ENCODE data around the gene IDUA.
A peak's percentile ranks its signal among the peaks of the same experiment; 100 is the strongest.
"Not testable (repeated sequence)": the region's sequence is repeated elsewhere in the genome, so short reads cannot be mapped to it uniquely, and the experiment has no call there.

Gene IDUA

DNA sequence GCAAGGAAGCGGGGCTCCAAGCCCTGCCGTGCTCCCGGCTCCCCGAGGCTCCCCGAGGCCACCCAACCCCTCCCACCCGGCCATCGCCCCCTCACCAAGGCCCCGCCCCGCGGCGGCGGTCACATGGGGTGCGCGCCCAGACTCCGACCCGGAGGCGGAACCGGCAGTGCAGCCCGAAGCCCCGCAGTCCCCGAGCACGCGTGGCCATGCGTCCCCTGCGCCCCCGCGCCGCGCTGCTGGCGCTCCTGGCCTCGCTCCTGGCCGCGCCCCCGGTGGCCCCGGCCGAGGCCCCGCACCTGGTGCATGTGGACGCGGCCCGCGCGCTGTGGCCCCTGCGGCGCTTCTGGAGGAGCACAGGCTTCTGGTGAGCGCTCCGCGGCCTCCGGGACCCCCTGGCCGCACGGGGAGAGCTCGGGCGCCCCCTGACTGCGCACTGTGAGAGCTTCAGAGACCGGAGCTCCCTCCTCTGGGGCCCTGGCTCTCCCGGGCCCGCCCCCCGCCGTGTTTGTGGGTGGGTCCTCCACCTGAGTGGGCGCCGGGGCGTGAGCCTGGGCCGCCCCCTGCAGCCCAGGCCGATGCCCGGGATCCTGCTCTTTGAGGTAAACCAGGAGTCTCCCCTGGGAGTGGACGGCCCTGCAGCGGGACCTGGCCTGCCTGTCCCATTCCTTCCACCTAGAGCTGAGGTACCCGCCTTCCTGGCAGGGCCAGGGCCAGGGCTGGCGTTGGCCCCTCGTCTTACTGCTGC lies at the start of gene IDUA:
IDUA (plus strand) TSS at position 166 of the 745 bp plus-strand sequence; CDS start at position 207, 41 bp downstream.
- peak; percentile 51 for DNase-seq

GRCh38 chr4:939508-939907 lies 47.3 kb upstream of the IDUA start:
- DNase-seq = not testable (repeated sequence)

DNA sequence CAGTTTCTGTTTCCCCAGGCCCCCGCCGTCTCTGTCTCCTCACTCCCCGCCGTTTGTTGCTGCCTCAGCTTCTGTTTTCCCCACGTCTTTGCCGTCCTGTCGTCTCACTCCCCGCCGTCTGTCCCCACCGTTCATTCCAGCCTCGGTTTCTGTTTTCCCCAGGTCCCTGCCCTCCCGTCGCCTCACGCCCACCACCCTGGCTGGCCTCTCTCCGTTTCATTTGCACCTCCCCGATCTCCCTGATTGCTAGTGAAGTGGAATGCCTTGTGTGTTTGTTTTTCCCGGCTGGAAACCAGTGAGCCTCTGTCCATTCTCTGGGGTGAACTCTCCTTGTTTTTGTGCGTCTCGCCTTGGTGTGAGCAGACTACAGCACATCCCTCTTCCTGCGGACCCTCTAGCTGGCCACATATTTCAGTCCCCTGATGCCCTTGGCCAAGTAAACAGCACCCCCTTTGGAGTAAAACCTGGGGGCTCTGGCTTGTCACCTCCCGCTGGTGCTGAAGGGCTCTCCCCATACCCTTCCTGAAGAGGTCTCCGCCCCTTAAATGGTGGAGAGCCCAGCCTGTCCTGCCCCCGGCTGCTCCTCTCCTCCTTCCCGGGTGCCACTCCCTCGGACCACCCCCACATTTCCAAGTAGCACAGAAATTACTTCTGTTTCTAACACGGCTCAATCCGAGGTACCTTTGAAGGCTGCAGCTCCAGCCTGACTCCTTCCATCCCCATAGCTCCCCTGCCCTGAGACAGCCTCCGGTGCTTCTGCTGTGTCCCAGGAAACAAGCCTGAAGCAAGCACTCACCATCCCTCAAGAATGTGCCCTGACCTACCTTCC lies 41.4 kb upstream of the IDUA start:
- no peak for DNase-seq

DNA sequence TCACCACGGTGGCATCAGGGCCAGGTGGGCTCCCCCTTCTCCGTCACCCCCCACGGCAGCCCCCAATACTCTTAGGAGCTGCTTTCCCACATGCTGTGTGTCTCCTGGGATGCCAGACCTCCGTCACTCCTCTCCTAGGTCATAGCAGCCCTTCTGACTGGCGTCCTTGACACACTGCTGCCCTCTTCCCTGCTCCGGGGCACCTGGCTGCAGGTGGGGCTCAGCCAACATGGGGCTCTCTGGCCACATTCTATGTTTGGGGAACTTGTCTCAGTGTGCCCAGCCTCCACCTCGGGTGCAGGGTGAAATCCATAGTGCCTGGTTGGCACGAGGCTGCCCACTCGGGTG lies 40.8 kb upstream of the IDUA start:
- DNase-seq = no peak

DNA sequence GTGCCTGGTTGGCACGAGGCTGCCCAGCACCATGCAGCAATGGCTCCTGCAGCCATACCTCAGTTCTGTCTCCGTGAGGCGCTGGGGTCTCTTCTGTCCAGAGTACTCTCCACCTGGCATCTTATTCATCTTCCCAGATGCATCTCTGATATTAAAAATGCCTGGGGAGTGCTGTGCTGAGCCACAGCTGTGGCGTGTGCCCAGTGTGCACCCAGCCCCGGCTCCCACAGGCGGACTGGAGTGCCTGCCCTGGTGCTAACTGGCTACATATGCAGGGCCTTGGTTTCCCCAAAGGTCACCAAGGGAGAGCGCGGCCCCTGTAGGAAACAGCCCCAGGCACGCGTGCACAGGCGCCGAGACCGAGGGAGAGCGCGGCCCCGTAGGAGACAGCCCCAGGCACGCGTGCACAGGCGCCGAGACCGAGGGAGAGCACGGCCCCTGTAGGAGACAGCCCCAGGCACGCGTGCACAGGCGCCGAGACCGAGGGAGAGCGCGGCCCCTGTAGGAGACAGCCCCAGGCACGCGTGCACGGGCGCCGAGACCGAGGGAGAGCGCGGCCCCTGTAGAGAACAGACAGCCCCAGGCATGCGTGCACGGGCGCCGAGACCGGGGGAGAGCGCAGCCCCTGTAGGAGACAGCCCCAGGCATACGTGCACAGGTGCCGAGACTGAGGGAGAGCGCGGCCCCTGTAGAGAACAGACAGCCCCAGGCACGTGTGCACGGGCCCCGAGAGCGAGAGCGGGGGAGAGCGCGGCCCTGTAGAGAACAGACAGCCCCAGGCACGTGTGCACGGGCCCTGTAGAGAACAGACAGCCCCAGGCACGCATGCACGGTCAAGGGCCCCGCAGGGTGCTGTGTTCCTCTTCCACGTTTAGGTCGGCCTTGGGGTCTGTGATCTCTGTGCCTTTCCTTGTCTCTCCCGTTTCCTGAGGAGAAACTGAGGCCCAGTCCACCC lies 40.0 kb upstream of the IDUA start:
- DNase-seq = no peak

- no peak for DNase-seq
These were observed 39.3 kb upstream of the IDUA start for GRCh38 chr4:947491-947971.

- no peak for DNase-seq
These were observed 38.5 kb upstream of the IDUA start for GRCh38 chr4:948101-948935.

DNA sequence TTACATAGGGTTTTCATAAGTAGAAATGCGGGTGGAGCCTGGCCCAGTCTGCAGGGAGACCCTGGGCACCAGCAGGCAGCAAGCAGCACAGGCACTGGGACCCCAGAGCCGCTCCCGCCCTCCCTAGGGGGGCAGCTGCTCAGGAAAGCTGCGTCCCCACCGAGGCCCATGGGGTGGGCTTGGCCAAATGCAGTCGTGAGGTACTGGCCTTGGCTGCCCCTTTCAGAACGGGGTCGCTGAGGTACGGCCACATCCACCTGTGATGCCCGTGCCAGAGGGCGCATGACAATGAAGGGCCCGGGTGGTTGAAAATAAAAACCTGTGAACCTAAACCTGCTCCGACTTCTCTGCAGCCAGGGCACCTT lies 37.9 kb upstream of the IDUA start:
- DNase-seq = no peak

- no peak for DNase-seq
These were observed 37.2 kb upstream of the IDUA start for GRCh38 chr4:949656-950055.

DNA sequence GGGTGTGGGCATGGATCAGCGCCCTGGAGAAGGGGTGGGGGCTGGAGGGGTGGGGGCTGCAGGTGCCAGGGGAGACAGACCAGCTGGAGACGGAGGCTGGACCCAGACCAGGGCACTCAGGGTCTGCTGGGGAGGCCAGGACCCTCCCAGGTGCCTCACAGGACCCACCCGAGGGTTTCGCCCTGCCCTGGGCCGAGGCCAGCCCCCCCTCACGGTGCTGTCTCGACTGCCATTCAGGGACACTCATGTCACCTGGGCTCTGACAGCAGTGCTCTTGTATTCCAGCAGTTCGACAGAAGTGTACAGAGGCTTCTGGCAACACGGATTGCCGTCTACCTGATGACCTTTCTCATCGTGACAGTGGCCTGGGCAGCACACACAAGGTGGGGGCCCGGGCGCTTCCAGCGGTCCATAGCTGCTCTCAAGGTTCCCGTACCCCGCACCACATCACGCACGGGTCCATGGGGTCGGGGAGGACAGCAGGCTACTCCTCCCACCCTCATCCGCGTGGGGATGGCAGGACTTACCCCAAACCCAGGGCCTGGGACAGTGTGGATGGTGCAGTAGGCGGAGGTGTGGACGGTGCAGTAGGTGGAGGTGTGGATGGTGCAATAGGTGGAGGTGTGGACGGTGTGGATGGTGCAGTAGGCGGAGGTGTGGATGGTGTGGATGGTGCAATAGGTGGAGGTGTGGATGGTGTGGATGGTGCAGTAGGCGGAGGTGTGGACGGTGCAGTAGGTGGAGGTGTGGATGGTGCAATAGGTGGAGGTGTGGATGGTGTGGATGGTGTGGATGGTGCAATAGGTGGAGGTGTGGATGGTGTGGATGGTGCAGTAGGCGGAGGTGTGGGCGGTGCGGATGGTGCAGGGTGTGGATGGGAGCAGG lies 36.5 kb upstream of the IDUA start:
- DNase-seq = no peak

- no peak for DNase-seq
These were observed 35.7 kb upstream of the IDUA start for GRCh38 chr4:951186-951585.

DNA sequence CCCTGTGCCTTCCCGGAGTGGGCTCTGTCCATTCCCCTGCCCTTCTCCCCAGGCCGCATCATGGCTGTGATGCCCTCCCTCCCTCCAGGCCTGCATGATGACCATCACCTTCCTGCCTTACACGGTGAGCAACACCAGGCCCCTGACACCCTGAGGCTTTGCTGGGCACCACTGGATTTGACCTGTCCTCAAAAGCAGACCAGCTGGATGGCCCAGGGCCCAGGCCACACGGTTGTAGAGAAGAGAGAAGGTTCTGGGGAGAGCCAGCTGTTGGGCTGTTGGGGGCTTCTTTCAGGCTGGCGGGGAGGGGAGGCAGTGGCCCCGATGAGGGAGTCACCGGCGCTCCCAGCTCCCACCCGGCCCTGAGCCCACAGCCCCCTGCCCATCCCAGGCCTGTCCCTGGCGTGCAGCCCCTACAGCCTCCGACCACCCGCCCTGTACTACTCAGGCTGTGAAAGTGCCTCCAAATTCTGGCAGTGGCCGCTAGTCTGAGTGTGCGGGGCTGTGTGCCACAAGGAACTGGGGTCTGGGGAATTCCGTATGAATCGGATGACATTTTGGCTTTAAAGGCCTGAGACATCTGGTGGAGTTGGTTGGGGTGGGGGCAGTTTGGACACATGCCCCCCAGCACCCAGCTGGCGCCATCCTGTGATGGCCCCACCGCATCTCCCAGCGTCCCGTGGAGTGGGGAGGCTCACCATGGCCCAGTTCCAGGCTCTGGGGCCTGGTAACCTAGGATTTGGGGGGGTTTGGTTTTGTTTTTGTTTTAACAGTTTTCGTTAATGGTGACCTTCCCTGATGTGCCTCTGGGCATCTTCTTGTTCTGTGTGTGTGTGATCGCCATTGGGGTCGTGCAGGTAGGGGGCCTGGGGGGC lies 35.0 kb upstream of the IDUA start:
- DNase-seq = no peak

DNA sequence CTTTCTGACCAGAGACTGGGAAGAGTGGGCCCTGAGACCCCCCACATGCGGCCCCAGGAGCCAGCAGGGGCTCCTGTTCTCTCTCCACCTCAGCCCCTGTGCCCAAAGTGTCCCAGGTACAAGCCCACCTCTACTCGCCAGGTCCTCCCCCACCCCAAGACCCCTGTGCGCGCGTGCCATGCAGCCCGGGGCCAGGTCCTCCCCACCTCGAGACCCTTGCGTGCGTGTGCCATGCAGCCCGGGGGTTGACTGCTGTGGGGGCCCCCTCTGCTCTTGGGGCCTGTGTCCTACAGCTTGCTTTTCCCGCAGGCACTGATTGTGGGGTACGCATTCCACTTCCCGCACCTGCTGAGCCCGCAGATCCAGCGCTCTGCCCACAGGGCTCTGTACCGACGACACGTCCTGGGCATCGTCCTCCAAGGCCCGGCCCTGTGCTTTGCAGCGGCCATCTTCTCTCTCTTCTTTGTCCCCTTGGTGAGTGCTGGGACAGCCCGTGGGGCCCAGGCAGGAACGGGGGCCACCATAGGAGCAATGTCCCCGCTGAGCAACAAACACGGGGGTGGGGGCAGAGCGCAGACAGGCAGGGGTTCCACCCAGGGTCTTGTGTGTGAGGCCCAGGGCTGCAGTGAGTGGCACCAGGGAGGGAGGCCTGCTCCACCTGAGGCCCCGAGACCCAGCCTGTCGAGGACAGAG lies 33.8 kb upstream of the IDUA start:
- DNase-seq = no peak

GRCh38 chr4:953574-953915 lies 33.3 kb upstream of the IDUA start:
- DNase-seq = no peak

DNA sequence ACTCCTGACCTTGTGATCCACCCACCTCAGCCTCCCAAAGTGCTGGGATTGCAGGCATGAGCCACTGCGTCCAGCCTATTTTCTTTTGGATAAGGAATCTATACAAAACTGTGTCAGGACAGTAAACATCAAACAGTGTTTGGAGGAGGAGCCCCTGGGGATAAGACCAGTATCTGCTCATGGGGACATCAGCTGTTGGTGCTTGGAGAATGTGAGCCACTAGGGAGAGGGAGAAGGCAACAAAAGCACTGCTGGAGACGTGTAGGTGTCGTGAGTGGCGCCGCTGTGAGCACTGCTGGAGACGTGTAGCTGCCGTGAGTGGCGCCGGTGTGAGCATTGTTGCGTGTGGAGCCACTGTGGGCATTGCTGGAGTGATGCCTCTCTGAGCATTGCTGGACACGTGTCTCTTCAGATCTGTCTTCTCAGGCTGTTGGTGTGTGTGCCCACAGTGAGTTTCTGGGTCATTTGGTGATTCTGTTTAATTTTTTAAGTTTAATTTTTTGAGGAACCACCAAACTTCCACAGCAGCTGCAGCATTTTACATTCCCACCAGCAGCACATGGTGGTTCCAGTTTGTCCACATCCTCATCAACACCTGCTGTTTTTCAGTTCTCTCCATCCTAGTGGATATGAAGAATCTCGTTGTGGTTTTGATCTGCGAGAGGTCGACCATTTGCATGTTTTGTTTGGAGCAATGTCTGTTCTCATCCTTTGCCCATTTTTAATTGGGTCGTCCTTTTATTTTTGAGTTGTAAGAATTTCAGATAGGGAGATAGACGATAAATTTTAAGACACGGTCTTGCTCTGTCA lies 32.4 kb upstream of the IDUA start:
- no peak for DNase-seq

- no peak for DNase-seq
These were observed 31.5 kb upstream of the IDUA start for GRCh38 chr4:955161-955921.

DNA sequence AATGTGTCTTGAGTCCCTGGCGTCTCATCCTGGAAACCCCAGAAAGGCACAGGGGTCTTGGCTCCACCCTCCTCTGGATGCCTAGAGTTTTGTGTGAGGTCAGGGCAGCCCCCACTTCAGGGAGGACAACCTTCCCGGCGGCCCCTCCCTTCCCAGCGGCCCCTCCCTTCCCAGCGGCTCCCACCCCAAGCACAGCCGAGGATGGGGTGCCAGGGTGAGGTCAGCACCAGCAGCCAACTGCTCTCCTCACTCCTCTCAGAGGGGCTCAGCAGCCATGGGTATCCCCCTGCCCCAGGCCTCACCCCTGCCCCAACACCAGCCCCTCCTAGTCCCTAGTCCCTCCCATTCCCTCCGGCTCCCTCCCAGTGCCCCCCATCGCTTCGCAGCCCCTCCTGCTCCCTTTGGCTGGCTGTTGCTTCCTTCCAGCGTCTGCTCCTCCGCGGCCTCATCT lies 30.9 kb upstream of the IDUA start:
- no peak for DNase-seq
